Spinal cord (tissue), 10 donors: Measurements from ENCODE around the gene MINK1. TPM values are rescaled to one million over a fixed set of nuclear protein-coding genes. Genes with fewer than 3 reads are reported as not detected.
"Not testable (repeated sequence)": the region's sequence is repeated elsewhere in the genome, so short reads cannot be mapped to it uniquely, and the experiment has no call there.

Experiments
- DNase-seq, 6 donors: peaks; one replicate each; pipeline versions ENCODE4 v3.0.0 to v3.0.0-alpha.2; 2013 to 2015; ENCODE audit warnings: low spot score in 6 of 6, low read depth in 4 of 6
- H3K27ac ChIP-seq: one replicate; pipeline ENCODE4 v1.5.1; 2013; ENCODE audit warnings: low read depth, low read length, control low read depth
- H3K27me3 ChIP-seq: one replicate; pipeline ENCODE4 v1.6.1; 2013; ENCODE audit warnings: low read length; ENCODE audit not compliant: control insufficient read depth, insufficient read depth
- H3K36me3 ChIP-seq: one replicate; pipeline ENCODE4 v1.6.1; 2013; ENCODE audit warnings: low read length; ENCODE audit not compliant: control insufficient read depth, insufficient read depth
- H3K4me1 ChIP-seq: one replicate; pipeline ENCODE4 v1.6.1; 2013; ENCODE audit warnings: low read length; ENCODE audit not compliant: control insufficient read depth, insufficient read depth
- H3K4me3 ChIP-seq: one replicate; pipeline ENCODE4 v1.5.1; 2013; ENCODE audit warnings: low read depth, low read length, control low read depth
- H3K9me3 ChIP-seq: one replicate; pipeline ENCODE4 v1.6.1; 2013; ENCODE audit warnings: low read length; ENCODE audit not compliant: control insufficient read depth, insufficient read depth
- WGBS: methylation state at CpG from one replicate; pipeline ENCODE4 v1.1.5; 2013; ENCODE audit warnings: missing lambda C conversion rate; ENCODE audit not compliant: insufficient coverage; 5-methylcytosine and 5-hydroxymethylcytosine counted together
- polyA plus RNA-seq, 2 donors: library from polyadenylated mRNA; unstranded; fragments of 120-200 nt; gene quantifications; one replicate each; pipeline ENCODE4 v1.2.1, GENCODE V29; 2013; ENCODE audit not compliant: insufficient read length in 2 of 2
- total RNA-seq, 2 donors: library from RNA; depleted of rRNA in 1 of 2; stranded (reverse); fragments of 120-200 nt in 1 of 2; fragments of >200 nt in 1 of 2; gene quantifications; one replicate each; pipeline versions ENCODE4 v1.2.3 to v1.2.4, GENCODE V29; 2013 to 2014
- donor health status: healthy.

MINK1 gene
- total and polyA plus RNA-seq, 4 donors: 33.5 to 86.2 (median 51.1) TPM

GRCh38 chr17:4863321-4863720 is 30.2 kb downstream of the MINK1 start:
- DNase-seq: no peak
- Histone ChIP-seq H3K36me3 (peaks cover 20% of the 10 kb centered on the region), H3K9me3 (no peaks in the 10 kb centered on the region), H3K27me3 (no peaks in the 10 kb centered on the region), H3K27ac (no peak overlapping the region), H3K4me1 (peaks cover 26% of the 10 kb centered on the region), H3K4me3 (no peak overlapping the region)
- no CpG with 5 or more reads among the region's 1 CpG for WGBS

DNA sequence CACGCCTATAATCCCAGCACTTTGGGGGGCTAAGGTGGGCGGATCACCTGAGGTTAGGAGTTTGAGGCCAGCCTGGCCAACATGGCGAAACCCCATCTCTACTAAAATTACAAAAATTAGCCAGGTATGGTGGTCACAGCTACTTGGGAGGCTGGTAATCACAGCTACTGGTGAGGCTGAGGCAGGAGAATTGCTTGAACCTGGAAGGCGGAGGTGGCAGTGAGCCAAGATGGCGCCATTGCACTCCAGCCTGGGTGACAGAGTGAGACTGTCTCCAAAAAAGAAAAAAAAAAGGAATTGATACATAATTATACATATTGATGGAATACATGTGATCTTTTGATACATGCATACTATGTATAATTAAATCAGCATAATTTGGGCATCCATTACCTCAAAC is 34.4 kb downstream of the MINK1 start:
- H3K27ac ChIP-seq, H3K27me3 ChIP-seq, H3K9me3 ChIP-seq, H3K4me1 ChIP-seq, DNase-seq, H3K36me3 ChIP-seq, H3K4me3 ChIP-seq: not testable (repeated sequence)
- WGBS: 90% methylated on average over 2 of the region's 5 CpGs

DNA sequence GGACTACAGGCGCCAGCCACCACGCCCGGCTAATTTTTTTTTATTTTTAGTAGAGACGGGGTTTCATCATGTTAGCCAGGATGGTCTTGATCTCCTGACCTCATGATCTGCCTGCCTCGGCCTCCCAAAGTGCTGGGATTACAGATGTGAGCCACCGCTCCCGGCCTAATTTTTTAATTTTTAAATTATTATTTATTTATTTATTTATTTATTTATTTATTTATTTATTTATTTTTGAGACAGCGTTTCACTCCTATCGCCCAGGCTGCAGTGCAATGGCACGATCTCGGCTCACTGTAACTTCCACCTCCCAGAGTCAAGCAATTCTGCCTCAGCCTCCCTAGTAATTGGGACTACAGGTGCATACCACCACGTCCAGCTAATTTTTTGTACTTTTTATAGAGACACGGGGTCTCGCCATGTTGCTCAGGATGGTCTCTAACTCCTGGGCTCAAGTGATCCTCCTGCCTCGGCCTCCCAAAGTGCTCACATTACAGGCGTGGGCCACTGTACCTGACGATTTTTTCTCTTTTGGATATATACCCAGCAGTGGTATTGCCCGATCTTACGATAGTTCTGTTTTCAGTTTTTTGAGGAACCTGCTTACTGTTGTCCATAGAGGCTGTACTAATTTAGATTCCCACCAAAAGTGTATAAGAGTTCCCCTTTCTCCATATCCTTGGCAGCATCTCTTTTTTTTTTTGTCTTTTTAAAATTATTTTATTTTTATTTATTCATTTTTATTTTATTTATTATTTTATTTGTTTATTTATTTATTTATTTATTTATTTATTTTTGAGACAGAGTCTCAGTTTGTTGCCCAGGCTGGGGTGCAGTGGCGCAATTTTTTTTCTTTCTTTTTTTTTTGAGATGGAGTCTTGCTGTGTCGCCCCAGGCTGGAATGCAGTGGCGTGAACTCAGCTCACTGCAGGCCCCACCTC is 36.2 kb downstream of the MINK1 start:
- not testable (repeated sequence) for H3K9me3 ChIP-seq, H3K4me1 ChIP-seq, H3K27ac ChIP-seq, H3K27me3 ChIP-seq, DNase-seq, H3K4me3 ChIP-seq
- H3K36me3 ChIP-seq: peaks cover 14% of the 10 kb centered on the region
- WGBS: 96% methylated on average over 15 of the region's 22 CpGs

DNA sequence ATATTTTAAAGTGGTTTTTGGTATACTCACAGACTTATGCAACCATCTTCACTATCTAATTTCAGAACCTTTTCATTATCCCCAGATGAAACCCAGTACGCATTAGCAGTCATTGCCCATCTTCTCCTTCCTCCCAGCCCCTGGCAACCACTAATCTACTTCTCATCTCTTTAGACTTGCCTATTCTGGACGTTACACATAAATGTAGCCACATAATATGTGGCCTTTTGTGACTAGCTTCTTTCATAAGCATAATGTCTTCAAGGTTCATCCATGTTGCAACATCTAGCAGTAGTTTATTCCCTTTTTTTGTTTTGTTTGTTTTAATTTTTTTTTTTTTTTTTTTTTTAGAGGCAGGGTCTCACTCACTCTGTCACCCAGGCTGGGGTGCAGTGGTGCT is 37.7 kb downstream of the MINK1 start:
- H3K27ac ChIP-seq: no peak overlapping the region

DNA sequence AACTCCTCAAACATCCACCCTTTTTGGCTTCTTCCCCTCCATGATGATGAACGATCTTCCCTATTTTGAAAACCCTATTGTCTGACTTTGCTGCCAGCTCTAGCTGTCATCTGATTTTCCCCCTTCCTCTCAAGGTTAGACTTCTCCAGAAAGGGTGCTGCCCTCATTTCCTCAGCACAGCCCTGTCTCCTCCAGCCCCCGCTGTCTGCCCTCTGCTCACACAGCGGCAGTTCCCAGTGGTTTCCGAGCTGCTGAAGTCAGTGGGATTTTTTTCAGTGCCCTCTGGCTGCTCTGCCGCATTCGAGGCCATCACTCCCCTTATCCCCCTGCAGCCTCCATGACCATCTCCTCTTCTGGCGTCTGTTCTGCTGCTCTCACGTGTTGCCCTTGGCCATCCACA is 39.6 kb downstream of the MINK1 start:
- WGBS: 46% methylated on average over 8 of the region's 8 CpGs
- Histone ChIP-seq H3K4me1 (peaks cover 19% of the 10 kb centered on the region), H3K27ac (peak overlapping the region; percentile 25), H3K4me3 (no peak overlapping the region), H3K9me3 (no peaks in the 10 kb centered on the region), H3K27me3 (no peaks in the 10 kb centered on the region), H3K36me3 (peaks cover 27% of the 10 kb centered on the region)
- DNase-seq: peak in 1 of 6 donors; percentile 35

More for the DNA sequence above, 37.7 kb downstream of the MINK1 start:
- Histone ChIP-seq H3K4me1 (peaks cover 4% of the 10 kb centered on the region), H3K36me3 (peaks cover 17% of the 10 kb centered on the region), H3K27me3 (no peaks in the 10 kb centered on the region), H3K9me3 (no peaks in the 10 kb centered on the region), H3K4me3 (no peak overlapping the region)
- 80% methylated on average over 1 of the region's 2 CpGs for WGBS
- no peak for DNase-seq

DNA sequence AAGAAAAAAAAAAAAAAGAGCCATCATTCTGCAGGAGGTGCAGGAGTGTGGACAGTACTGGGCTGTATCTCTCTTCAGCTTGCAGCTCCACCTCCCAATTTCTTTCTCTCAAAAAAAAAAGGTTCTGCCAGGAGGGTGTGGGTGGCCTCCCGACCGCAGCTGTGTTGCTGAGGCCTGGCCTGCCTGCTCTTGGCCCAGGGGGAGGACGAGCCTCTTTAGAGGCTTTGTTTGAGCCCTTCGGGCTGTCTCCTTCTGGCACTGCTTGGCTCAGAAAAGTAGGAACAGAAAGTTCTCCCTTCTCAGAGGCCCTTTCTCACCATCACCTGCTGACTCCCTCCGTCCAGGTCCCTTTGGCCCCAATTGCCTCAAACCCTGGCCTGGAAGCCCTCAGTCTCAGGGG is 43.9 kb downstream of the MINK1 start:
- no CpG with 5 or more reads among the region's 5 CpGs for WGBS
- peak overlapping the region; percentile 25 for H3K27ac ChIP-seq
- H3K9me3 ChIP-seq: no peaks in the 10 kb centered on the region
- peaks cover 59% of the 10 kb centered on the region for H3K36me3 ChIP-seq
- DNase-seq: peak in 1 of 6 donors; percentile 27
- H3K4me1 ChIP-seq: peaks cover 33% of the 10 kb centered on the region
- H3K27me3 ChIP-seq: no peaks in the 10 kb centered on the region
- H3K4me3 ChIP-seq: no peak overlapping the region

GRCh38 chr17:4879601-4880000 is 46.5 kb downstream of the MINK1 start:
- H3K9me3 ChIP-seq: no peaks in the 10 kb centered on the region
- no peak overlapping the region for H3K4me3 ChIP-seq
- no peak overlapping the region for H3K27ac ChIP-seq
- peaks cover 28% of the 10 kb centered on the region for H3K4me1 ChIP-seq
- no peak for DNase-seq
- WGBS: no CpG with 5 or more reads among the region's 4 CpGs
- H3K36me3 ChIP-seq: peaks cover 62% of the 10 kb centered on the region
- no peaks in the 10 kb centered on the region for H3K27me3 ChIP-seq

DNA sequence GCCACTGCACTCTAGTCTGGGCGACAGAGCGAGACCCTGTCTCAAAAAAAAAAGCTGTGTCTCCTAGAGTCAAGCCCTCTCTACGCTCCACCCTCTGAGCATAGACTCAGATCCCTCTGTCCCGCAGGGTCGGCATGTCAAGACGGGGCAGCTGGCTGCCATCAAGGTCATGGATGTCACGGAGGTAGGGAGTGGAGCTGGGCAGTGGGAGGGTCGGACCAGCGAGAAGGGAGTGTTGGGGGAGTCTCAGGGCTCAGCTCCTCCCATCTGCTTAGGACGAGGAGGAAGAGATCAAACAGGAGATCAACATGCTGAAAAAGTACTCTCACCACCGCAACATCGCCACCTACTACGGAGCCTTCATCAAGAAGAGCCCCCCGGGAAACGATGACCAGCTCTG is 47.7 kb downstream of the MINK1 start:
- Histone ChIP-seq H3K4me3 (no peak overlapping the region), H3K9me3 (no peaks in the 10 kb centered on the region), H3K27ac (no peak overlapping the region), H3K27me3 (no peaks in the 10 kb centered on the region), H3K4me1 (peaks cover 28% of the 10 kb centered on the region), H3K36me3 (peaks cover 73% of the 10 kb centered on the region)
- 89% methylated on average over 10 of the region's 15 CpGs for WGBS
- DNase-seq: no peak

GRCh38 chr17:4881761-4882555 is 48.8 kb downstream of the MINK1 start:
- DNase-seq: peak in 2 of 6 donors; percentile 39 to 60
- 40% methylated on average over 1 of the region's 9 CpGs for WGBS
- Histone ChIP-seq H3K27me3 (no peaks in the 10 kb centered on the region), H3K36me3 (peaks cover 77% of the 10 kb centered on the region), H3K9me3 (no peaks in the 10 kb centered on the region), H3K4me1 (peaks cover 22% of the 10 kb centered on the region), H3K27ac (no peak overlapping the region), H3K4me3 (no peak overlapping the region)
